K562 (cell line): ENCODE results near the gene KDM4C. TPM values are rescaled to one million over a fixed set of nuclear protein-coding genes. Genes with fewer than 3 reads are reported as not detected.

ENCODE experiments used
- CBFB ChIP-seq: sonication (generic); formaldehyde crosslinking; IDR thresholded peaks from 2 replicates; pipeline ENCODE4 v1.4.0; 2020; ENCODE audit warnings: mild to moderate bottlenecking, missing genetic modification reagents
- MNT ChIP-seq, 2 experiments: fragments of 450-650 bp; conservative IDR thresholded peaks; 2 replicates each; pipeline ENCODE4 v1.6.1; 2017; ENCODE audit warnings: mild to moderate bottlenecking in 2 of 2, moderate library complexity in 2 of 2
- ZBTB40 ChIP-seq, 2 experiments: fragments of 450-650 bp in 1 of 2; sonication (generic) in 1 of 2; formaldehyde crosslinking in 1 of 2; IDR thresholded peaks; 2 replicates each; pipeline versions ENCODE4 v1.7.1 to v1.9.0; 2016 to 2022; ENCODE audit warnings: inconsistent platforms in 1 of 2, mild to moderate bottlenecking in 1 of 2, missing genetic modification reagents in 1 of 2
- ZNF512 ChIP-seq: IDR thresholded peaks from 2 replicates; pipeline ENCODE4 v1.6.1; 2016; ENCODE audit warnings: missing genetic modification characterization, missing compliant biosample characterization
- ZNF551 ChIP-seq: fragments of 250-450 bp; sonication (Bioruptor Pico); IDR thresholded peaks from 2 replicates; pipeline ENCODE4 v1.5.0; 2021; ENCODE audit warnings: mild to moderate bottlenecking, moderate library complexity
- ZSCAN29 ChIP-seq: fragments of 450-650 bp; IDR thresholded peaks from 2 replicates; pipeline ENCODE4 v1.6.1; 2017
- polyA plus RNA-seq, 8 experiments: library from polyadenylated mRNA; depleted of rRNA in 4 of 8; stranded (reverse) in 5 of 8; unstranded in 3 of 8; fragments of >200 nt; fragmentation: Nextera tagmentation in 2 of 8; fragmentation: Illumina TruSeq in 1 of 8; extraction: Ambion mirVana in 2 of 8; extraction: Trizol in 1 of 8; gene quantifications; 2 replicates each; pipeline versions ENCODE4 v1.2.1 to v1.2.3, GENCODE V29; 2011 to 2014; ENCODE audit warnings: inconsistent platforms in 1 of 8, missing spikeins in 1 of 8
- total RNA-seq, 7 experiments: library from RNA; depleted of rRNA in 6 of 7; stranded (reverse); fragments of >200 nt in 6 of 7; fragmentation: Illumina TruSeq in 2 of 7; extraction: Trizol in 2 of 7; gene quantifications; 2 replicates each; pipeline versions ENCODE4 v1.2.1 to v1.2.3, GENCODE V29; 2011 to 2021; ENCODE audit warnings: low replicate concordance in 1 of 7

The KDM4C gene
- total and polyA plus RNA-seq, 9 of the 15 experiments (the other 6 are each of a cell fraction or from before 2014, with no cell fraction given) = 5.4 to 17.0 (median 12.6) TPM

- TF ChIP-seq MNT (conservative IDR thresholded peaks at IDR 0.05) = peak; percentile 51 to 81
- no peak for TF ChIP-seq ZSCAN29
- no peak for TF ChIP-seq CBFB (CRISPR knock-in tag)
- TF ChIP-seq ZNF551 (CRISPR knock-in tag) = no peak
- TF ChIP-seq ZNF512 (tag) = no peak
- TF ChIP-seq ZBTB40 (IDR thresholded peaks at IDR 0.05) = no peak
- no peak for TF ChIP-seq ZBTB40 (CRISPR knock-in tag; IDR thresholded peaks at IDR 0.05)
- TF ChIP-seq, all 486 proteins: peak for 64
Measured at GRCh38 chr9:6931913-6932312, 174.1 kb downstream of the KDM4C start (continued).
